HEK293 (cell line): ENCODE measurements around the gene SRR.

ENCODE experiments used
- TRIM28 ChIP-seq: IDR thresholded peaks from 2 replicates; pipeline ENCODE4 v1.6.1; 2011; ENCODE audit warnings: low read length, control low read depth, borderline replicate concordance
- ZFHX2 ChIP-seq: fragments of 450-650 bp; formaldehyde crosslinking; conservative IDR thresholded peaks from 2 replicates; pipeline ENCODE4 v1.5.1; 2016; ENCODE audit warnings: missing biosample characterization, missing genetic modification characterization
- ZNF24 ChIP-seq: fragments of 450-650 bp; formaldehyde crosslinking; IDR thresholded peaks from 2 replicates; pipeline ENCODE4 v1.5.1; 2016; ENCODE audit warnings: missing biosample characterization, missing genetic modification characterization
- ZNF514 ChIP-seq: fragments of 450-650 bp; formaldehyde crosslinking; IDR thresholded peaks from 2 replicates; pipeline ENCODE4 v1.5.1; 2016; ENCODE audit warnings: missing biosample characterization, missing genetic modification characterization
- ZNF530 ChIP-seq: fragments of 450-650 bp; formaldehyde crosslinking; IDR thresholded peaks from 2 replicates; pipeline ENCODE4 v1.5.1; 2016; ENCODE audit warnings: low read depth, missing biosample characterization, missing genetic modification characterization
- ZNF548 ChIP-seq: fragments of 450-650 bp; formaldehyde crosslinking; IDR thresholded peaks from 2 replicates; pipeline ENCODE4 v1.5.1; 2016; ENCODE audit warnings: missing biosample characterization, missing genetic modification characterization
- ZNF560 ChIP-seq: fragments of 450-650 bp; formaldehyde crosslinking; IDR thresholded peaks from 2 replicates; pipeline ENCODE4 v1.5.1; 2017; ENCODE audit warnings: missing biosample characterization, missing genetic modification characterization, borderline replicate concordance
- ZNF658 ChIP-seq: fragments of 450-650 bp; formaldehyde crosslinking; IDR thresholded peaks from 2 replicates; pipeline ENCODE4; 2016; ENCODE audit warnings: missing biosample characterization, missing genetic modification characterization
- ZSCAN30 ChIP-seq: fragments of 450-650 bp; IDR thresholded peaks from 2 replicates; pipeline ENCODE4 v1.5.1; 2018; ENCODE audit warnings: missing biosample characterization, mild to moderate bottlenecking, missing genetic modification characterization, moderate library complexity
- TF ChIP-seq, protein P1 (sequence below): fragments of 450-650 bp; formaldehyde crosslinking; IDR thresholded peaks from 2 replicates; pipeline ENCODE4 v1.5.1; 2016; ENCODE audit warnings: missing biosample characterization, missing genetic modification characterization
- TF ChIP-seq, protein P2 (sequence below): fragments of 450-650 bp; IDR thresholded peaks from 2 replicates; pipeline ENCODE4 v1.5.1; 2018; ENCODE audit warnings: missing biosample characterization, missing genetic modification characterization
- TF ChIP-seq, protein P3 (sequence below): fragments of 450-650 bp; formaldehyde crosslinking; IDR thresholded peaks from 2 replicates; pipeline ENCODE4 v1.5.1; 2016; ENCODE audit warnings: missing biosample characterization, missing genetic modification characterization
- TF ChIP-seq, protein P4 (sequence below): fragments of 450-650 bp; formaldehyde crosslinking; IDR thresholded peaks from 2 replicates; pipeline ENCODE4 v1.5.1; 2016; ENCODE audit warnings: missing biosample characterization, missing genetic modification characterization

DNA sequence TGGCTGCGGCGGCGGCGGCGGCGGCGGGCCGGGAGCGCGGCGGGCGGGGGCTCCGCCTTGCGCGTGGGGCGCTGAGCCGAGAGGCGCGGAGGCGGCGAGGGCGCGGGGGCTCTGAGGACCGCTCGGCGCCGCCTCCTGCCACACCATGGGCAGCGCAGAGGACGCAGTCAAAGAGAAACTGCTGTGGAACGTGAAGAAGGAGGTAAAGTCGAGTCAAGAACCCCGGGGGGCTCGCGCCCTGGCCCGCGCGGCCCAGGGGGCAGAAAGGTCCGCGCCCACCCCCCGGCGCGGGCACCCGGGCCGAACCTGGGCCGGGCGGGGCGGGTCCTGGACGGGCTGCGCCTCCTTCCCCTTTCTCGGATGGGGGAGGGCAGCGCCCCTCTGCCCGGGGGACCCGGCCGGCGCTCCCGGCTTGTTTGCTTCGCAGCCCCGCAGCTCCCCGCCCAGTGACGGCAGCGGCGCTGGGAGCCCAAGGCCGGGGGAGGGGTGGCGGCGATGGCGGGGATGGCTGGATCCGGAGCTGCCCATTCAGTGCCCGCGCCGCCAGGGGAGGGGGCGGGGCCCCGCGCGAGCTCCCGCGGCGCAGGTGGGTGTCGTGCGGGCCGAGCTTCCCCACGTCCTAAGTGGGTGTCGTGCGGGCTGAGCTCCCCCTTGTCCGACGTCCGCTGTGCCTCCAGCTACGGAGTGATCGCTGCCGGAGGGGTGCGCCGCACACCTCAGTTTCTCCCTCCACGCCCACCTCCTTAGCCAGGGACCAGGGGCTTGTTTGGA lies 34.0 kb downstream of the SRR start:
- TF ChIP-seq, protein P1, sequence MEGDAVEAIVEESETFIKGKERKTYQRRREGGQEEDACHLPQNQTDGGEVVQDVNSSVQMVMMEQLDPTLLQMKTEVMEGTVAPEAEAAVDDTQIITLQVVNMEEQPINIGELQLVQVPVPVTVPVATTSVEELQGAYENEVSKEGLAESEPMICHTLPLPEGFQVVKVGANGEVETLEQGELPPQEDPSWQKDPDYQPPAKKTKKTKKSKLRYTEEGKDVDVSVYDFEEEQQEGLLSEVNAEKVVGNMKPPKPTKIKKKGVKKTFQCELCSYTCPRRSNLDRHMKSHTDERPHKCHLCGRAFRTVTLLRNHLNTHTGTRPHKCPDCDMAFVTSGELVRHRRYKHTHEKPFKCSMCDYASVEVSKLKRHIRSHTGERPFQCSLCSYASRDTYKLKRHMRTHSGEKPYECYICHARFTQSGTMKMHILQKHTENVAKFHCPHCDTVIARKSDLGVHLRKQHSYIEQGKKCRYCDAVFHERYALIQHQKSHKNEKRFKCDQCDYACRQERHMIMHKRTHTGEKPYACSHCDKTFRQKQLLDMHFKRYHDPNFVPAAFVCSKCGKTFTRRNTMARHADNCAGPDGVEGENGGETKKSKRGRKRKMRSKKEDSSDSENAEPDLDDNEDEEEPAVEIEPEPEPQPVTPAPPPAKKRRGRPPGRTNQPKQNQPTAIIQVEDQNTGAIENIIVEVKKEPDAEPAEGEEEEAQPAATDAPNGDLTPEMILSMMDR (tag by site-specific recombination): no peak; the same call in 1 of the 2 replicates
- TF ChIP-seq, protein P2, sequence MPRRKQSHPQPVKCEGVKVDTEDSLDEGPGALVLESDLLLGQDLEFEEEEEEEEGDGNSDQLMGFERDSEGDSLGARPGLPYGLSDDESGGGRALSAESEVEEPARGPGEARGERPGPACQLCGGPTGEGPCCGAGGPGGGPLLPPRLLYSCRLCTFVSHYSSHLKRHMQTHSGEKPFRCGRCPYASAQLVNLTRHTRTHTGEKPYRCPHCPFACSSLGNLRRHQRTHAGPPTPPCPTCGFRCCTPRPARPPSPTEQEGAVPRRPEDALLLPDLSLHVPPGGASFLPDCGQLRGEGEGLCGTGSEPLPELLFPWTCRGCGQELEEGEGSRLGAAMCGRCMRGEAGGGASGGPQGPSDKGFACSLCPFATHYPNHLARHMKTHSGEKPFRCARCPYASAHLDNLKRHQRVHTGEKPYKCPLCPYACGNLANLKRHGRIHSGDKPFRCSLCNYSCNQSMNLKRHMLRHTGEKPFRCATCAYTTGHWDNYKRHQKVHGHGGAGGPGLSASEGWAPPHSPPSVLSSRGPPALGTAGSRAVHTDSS (tag by site-specific recombination): no peak
- TF ChIP-seq ZNF548 (no peak), ZNF530 (tag by site-specific recombination) (no peak), ZNF514 (no peak), TRIM28 (no peak), ZNF560 (tag by site-specific recombination) (no peak), ZNF658 (tag by site-specific recombination) (no peak), ZNF24 (tag by site-specific recombination) (no peak), ZSCAN30 (tag by site-specific recombination) (0 out of 2 replicates have a peak, but pooled peaks have one; percentile 26), ZFHX2 (tag by site-specific recombination) (peak; percentile 92)
- TF ChIP-seq, protein P3, sequence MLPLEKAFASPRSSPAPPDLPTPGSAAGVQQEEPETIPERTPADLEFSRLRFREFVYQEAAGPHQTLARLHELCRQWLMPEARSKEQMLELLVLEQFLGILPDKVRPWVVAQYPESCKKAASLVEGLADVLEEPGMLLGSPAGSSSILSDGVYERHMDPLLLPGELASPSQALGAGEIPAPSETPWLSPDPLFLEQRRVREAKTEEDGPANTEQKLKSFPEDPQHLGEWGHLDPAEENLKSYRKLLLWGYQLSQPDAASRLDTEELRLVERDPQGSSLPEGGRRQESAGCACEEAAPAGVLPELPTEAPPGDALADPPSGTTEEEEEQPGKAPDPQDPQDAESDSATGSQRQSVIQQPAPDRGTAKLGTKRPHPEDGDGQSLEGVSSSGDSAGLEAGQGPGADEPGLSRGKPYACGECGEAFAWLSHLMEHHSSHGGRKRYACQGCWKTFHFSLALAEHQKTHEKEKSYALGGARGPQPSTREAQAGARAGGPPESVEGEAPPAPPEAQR (tag by site-specific recombination): no peak
- TF ChIP-seq, protein P4, sequence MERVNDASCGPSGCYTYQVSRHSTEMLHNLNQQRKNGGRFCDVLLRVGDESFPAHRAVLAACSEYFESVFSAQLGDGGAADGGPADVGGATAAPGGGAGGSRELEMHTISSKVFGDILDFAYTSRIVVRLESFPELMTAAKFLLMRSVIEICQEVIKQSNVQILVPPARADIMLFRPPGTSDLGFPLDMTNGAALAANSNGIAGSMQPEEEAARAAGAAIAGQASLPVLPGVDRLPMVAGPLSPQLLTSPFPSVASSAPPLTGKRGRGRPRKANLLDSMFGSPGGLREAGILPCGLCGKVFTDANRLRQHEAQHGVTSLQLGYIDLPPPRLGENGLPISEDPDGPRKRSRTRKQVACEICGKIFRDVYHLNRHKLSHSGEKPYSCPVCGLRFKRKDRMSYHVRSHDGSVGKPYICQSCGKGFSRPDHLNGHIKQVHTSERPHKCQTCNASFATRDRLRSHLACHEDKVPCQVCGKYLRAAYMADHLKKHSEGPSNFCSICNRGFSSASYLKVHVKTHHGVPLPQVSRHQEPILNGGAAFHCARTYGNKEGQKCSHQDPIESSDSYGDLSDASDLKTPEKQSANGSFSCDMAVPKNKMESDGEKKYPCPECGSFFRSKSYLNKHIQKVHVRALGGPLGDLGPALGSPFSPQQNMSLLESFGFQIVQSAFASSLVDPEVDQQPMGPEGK: peak; percentile 75; the same call in 1 of the 2 replicates
